Vagina (tissue), 2 donors: ENCODE results near the gene KMT2E.

Source experiments
- POLR2A ChIP-seq, 2 donors: fragments of 450-650 bp; IDR thresholded peaks; one replicate each; pipeline ENCODE4 v1.6.1; 2017; ENCODE audit warnings: antibody characterized with exemption in 2 of 2, mild to moderate bottlenecking in 2 of 2, moderate library complexity in 2 of 2
- TF ChIP-seq, protein P1 (sequence below), 3 experiments: fragments of 450-650 bp in 2 of 3; fragments of 200-600 bp in 1 of 3; sonication (generic) in 1 of 3; IDR thresholded peaks; one replicate each; pipeline ENCODE4 v1.5.1; 2017 to 2019; ENCODE audit warnings: antibody characterized with exemption in 3 of 3, mild to moderate bottlenecking in 2 of 3, moderate library complexity in 2 of 3

- no peak for TF ChIP-seq POLR2A (IDR thresholded peaks at IDR 0.05)
- TF ChIP-seq, protein P1, sequence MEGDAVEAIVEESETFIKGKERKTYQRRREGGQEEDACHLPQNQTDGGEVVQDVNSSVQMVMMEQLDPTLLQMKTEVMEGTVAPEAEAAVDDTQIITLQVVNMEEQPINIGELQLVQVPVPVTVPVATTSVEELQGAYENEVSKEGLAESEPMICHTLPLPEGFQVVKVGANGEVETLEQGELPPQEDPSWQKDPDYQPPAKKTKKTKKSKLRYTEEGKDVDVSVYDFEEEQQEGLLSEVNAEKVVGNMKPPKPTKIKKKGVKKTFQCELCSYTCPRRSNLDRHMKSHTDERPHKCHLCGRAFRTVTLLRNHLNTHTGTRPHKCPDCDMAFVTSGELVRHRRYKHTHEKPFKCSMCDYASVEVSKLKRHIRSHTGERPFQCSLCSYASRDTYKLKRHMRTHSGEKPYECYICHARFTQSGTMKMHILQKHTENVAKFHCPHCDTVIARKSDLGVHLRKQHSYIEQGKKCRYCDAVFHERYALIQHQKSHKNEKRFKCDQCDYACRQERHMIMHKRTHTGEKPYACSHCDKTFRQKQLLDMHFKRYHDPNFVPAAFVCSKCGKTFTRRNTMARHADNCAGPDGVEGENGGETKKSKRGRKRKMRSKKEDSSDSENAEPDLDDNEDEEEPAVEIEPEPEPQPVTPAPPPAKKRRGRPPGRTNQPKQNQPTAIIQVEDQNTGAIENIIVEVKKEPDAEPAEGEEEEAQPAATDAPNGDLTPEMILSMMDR (IDR thresholded peaks at IDR 0.05) = no peak
Measured at GRCh38 chr7:105001652-105002184, 12.3 kb upstream of the KMT2E start.
